ENCODE measurements around the gene HIPK4.

GRCh38 chr19:40419066-40419612 lies 29.2 kb upstream of the HIPK4 start:
- TF ChIP-seq CTCF (IDR thresholded peaks at IDR 0.05; ENCODE audit: low read depth, low read length, missing input control) (no peak), MAX (IDR thresholded peaks at IDR 0.05) (no peak), GABPA (IDR thresholded peaks at IDR 0.05 in 1 of 2, conservative IDR thresholded peaks at IDR 0.05 in 1 of 2) (no peak), ATF3 (IDR thresholded peaks at IDR 0.05) (no peak), JUND (IDR thresholded peaks at IDR 0.05) (no peak), HNF4A (conservative IDR thresholded peaks at IDR 0.05) (no peak), SP1 (IDR thresholded peaks at IDR 0.05) (no peak)

Measured in liver (tissue), 3 donors.